SK-N-SH treated with all-trans-retinoic acid at 6 μM for 48 hours (cell line): Measurements from ENCODE around the gene RFLNA.

Source experiments
- BACH2 ChIP-seq: fragments of 250-450 bp; sonication (Bioruptor Pico); IDR thresholded peaks from 2 replicates; pipeline ENCODE4 v1.9.0; 2021; ENCODE audit warnings: mild to moderate bottlenecking, borderline replicate concordance
- GLIS3 ChIP-seq: fragments of 250-450 bp; sonication (Bioruptor Pico); IDR thresholded peaks from 2 replicates; pipeline ENCODE4 v1.5.0; 2020; ENCODE audit warnings: mild to moderate bottlenecking, moderate library complexity
- ISL1 ChIP-seq: fragments of 250-450 bp; sonication (Bioruptor Pico); IDR thresholded peaks from 2 replicates; pipeline ENCODE4 v2.1.2; 2022; ENCODE audit warnings: mild to moderate bottlenecking, moderate library complexity
- TCF4 ChIP-seq: fragments of 250-450 bp; sonication (Bioruptor Pico); IDR thresholded peaks from 2 replicates; pipeline ENCODE4 v1.8.0; 2021; ENCODE audit warnings: mild to moderate bottlenecking, moderate library complexity, borderline replicate concordance
- TOX ChIP-seq: fragments of 250-450 bp; sonication (Bioruptor Pico); IDR thresholded peaks from 2 replicates; pipeline ENCODE4 v1.8.0; 2021; ENCODE audit warnings: mild to moderate bottlenecking, moderate library complexity, borderline replicate concordance
- ZC3H10 ChIP-seq: fragments of 250-450 bp; sonication (Bioruptor Pico); IDR thresholded peaks from 2 replicates; pipeline ENCODE4 v1.5.1; 2021; ENCODE audit warnings: mild to moderate bottlenecking, moderate library complexity
- TF ChIP-seq, protein P1 (sequence below): fragments of 250-450 bp; sonication (Bioruptor Pico); IDR thresholded peaks from 2 replicates; pipeline ENCODE4 v1.5.1; 2021; ENCODE audit warnings: mild to moderate bottlenecking, moderate library complexity
- TF ChIP-seq, protein P2 (sequence below): fragments of 250-450 bp; sonication (Bioruptor Pico); IDR thresholded peaks from 2 replicates; pipeline ENCODE4 v1.5.0; 2020; ENCODE audit warnings: mild to moderate bottlenecking, moderate library complexity

DNA sequence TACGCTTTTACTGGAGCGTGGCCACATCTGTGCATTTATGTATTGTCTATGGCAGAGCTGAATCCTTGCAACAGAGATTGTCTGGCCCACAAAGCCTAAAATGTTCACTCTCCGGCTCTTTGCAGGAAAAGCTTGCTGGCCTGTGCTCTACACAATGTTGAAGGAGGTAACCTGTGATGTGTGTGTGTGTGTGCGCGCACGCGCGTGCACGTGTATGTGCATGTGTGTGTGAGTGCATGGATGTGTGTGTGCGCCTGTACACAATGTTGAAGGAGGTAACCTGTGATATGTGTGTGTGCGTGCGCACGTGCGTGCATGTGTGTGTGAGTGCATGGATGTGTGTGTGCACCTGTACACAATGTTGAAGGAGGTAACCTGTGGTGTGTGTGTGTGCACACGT lies 62.7 kb downstream of the RFLNA start:
- no peak for TF ChIP-seq TOX
- no peak for TF ChIP-seq ZC3H10
- TF ChIP-seq BACH2 (CRISPR knock-in tag), result no peak
- TF ChIP-seq TCF4, result no peak
- no peak for TF ChIP-seq ISL1
- TF ChIP-seq, protein P1, sequence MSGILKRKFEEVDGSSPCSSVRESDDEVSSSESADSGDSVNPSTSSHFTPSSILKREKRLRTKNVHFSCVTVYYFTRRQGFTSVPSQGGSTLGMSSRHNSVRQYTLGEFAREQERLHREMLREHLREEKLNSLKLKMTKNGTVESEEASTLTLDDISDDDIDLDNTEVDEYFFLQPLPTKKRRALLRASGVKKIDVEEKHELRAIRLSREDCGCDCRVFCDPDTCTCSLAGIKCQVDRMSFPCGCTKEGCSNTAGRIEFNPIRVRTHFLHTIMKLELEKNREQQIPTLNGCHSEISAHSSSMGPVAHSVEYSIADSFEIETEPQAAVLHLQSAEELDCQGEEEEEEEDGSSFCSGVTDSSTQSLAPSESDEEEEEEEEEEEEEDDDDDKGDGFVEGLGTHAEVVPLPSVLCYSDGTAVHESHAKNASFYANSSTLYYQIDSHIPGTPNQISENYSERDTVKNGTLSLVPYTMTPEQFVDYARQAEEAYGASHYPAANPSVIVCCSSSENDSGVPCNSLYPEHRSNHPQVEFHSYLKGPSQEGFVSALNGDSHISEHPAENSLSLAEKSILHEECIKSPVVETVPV, result no peak
- TF ChIP-seq GLIS3, result no peak
- TF ChIP-seq, protein P2, sequence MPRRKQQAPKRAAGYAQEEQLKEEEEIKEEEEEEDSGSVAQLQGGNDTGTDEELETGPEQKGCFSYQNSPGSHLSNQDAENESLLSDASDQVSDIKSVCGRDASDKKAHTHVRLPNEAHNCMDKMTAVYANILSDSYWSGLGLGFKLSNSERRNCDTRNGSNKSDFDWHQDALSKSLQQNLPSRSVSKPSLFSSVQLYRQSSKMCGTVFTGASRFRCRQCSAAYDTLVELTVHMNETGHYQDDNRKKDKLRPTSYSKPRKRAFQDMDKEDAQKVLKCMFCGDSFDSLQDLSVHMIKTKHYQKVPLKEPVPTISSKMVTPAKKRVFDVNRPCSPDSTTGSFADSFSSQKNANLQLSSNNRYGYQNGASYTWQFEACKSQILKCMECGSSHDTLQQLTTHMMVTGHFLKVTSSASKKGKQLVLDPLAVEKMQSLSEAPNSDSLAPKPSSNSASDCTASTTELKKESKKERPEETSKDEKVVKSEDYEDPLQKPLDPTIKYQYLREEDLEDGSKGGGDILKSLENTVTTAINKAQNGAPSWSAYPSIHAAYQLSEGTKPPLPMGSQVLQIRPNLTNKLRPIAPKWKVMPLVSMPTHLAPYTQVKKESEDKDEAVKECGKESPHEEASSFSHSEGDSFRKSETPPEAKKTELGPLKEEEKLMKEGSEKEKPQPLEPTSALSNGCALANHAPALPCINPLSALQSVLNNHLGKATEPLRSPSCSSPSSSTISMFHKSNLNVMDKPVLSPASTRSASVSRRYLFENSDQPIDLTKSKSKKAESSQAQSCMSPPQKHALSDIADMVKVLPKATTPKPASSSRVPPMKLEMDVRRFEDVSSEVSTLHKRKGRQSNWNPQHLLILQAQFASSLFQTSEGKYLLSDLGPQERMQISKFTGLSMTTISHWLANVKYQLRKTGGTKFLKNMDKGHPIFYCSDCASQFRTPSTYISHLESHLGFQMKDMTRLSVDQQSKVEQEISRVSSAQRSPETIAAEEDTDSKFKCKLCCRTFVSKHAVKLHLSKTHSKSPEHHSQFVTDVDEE (CRISPR knock-in tag), result no peak
